Stimulated activated CD8-positive, alpha-beta memory T cell treated with anti-CD3 and anti-CD28 coated beads, Interleukin-15, amount 100 ng/mL, for 48 hours (primary cell): ENCODE data around the gene TUB.

Experiments used
- DNase-seq, 2 donors: peaks; one replicate each; pipeline ENCODE4 v3.0.0-alpha.2; 2020; ENCODE audit warnings: low read depth in 2 of 2

Gene TUB

GRCh38 chr11:8107642-8108041 is 26.6 kb downstream of the TUB start:
- no peak for DNase-seq

GRCh38 chr11:8108421-8108820 is 27.4 kb downstream of the TUB start:
- no peak for DNase-seq

GRCh38 chr11:8109675-8110074 is 28.7 kb downstream of the TUB start:
- no peak for DNase-seq

GRCh38 chr11:8110396-8110795 is 29.4 kb downstream of the TUB start:
- DNase-seq = no peak

- no peak for DNase-seq
Measured at GRCh38 chr11:8111636-8112035, 30.6 kb downstream of the TUB start.

GRCh38 chr11:8122173-8122764 is 41.3 kb downstream of the TUB start:
- DNase-seq = no peak

GRCh38 chr11:8126649-8127289 is 45.8 kb downstream of the TUB start:
- DNase-seq = no peak

DNA sequence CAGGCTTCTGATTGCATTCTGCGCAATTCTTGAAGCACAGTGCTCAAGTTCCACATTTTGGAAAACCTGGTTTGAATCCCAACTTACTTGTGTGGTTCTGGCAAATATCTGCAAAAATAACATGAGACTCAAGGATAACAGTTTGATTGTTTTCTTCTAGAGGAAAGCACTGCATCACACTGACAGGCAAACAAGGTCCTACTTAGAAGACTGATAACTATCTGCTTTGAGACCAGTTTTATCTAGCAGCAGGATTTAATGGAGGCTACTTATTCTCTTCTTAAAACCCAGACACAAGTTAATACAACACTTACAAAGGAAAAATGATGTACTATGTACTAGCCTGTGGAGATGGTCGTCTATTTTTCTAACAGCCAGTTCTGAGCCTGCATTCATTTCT is 46.4 kb downstream of the TUB start:
- DNase-seq = no peak

DNA sequence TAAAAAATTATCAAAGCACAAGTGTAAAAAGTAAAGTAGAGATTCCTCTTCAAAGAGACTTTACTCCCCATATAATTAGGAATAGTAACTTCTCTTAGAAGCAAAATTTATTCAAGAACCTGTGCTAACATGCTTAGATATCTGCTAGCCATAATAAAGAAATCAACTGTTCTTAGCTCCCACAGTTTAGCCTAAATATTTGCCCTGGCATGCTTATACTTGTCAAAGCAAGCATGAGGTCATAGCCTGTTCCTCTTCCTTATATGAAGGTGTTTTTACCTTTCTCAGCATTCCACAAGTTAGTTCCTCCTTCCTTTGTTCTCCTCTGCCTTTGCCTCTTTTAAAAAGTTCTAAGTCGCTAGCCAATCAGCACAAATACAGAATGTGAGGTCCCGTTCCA is 57.5 kb downstream of the TUB start:
- DNase-seq = no peak

DNA sequence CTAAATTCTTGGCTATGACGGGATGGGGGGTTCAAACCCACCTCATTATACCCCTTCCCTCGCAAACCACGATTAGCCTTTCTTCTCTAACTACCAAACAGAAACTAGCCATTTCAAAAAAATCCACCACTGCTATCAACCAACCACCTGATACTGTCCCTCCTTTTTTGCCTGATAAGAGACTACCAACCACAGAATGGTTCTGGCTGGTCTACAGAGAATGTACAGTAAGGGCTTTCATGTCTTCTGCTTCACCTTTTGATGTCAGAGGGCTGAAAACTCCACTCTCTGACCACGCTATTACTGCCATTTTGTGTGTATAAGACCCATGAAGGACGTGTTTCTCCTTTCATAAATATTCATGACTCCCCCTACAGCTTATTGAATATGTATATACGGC is 68.7 kb downstream of the TUB start:
- no peak for DNase-seq
